Activated CD4-positive, alpha-beta T cell treated with anti-CD3 and anti-CD28 coated beads, Interleukin-2, amount 10 ng/mL, durations not matched to agents 7 days and 5 days (primary cell): ENCODE measurements around the gene CD180. TPM values are rescaled to one million over a fixed set of nuclear protein-coding genes. Genes with fewer than 3 reads are reported as not detected.

Experiments
- CTCF ChIA-PET: fragments of 350-600 bp; sonication (Branson Sonifier 250); formaldehyde crosslinking; loops from one replicate; lab custom pipeline; 2021; ENCODE audit warnings: antibody characterized with exemption; lab: Charles Lee
- POLR2A ChIA-PET: fragments of 350-600 bp; sonication (Branson Sonifier 250); formaldehyde crosslinking; loops from one replicate; lab custom pipeline; 2021; ENCODE audit warnings: antibody characterized with exemption; lab: Charles Lee
- DNase-seq: peaks from one replicate; pipeline ENCODE4 v3.0.0-alpha.2; 2020
- H3K27ac Mint-ChIP-seq: one replicate; pipeline ENCODE4 v1.8.0; 2021; ENCODE audit warnings: mild to moderate bottlenecking, moderate library complexity, mixed read lengths
- H3K27me3 Mint-ChIP-seq: one replicate; pipeline ENCODE4 v1.8.0; 2021; ENCODE audit warnings: mixed read lengths
- H3K36me3 Mint-ChIP-seq: one replicate; pipeline ENCODE4 v1.8.0; 2021; ENCODE audit warnings: low read depth, mixed read lengths
- H3K4me1 Mint-ChIP-seq: one replicate; pipeline ENCODE4 v1.8.0; 2021; ENCODE audit warnings: mixed read lengths
- H3K4me3 Mint-ChIP-seq: one replicate; pipeline ENCODE4 v1.8.0; 2021; ENCODE audit warnings: mild to moderate bottlenecking, moderate library complexity, mixed read lengths
- H3K9me3 Mint-ChIP-seq: one replicate; pipeline ENCODE4 v1.8.0; 2021; ENCODE audit warnings: mixed read lengths
- total RNA-seq, 2 experiments: library from RNA; stranded (reverse); gene quantifications; one replicate each; pipeline ENCODE4 v1.2.3, GENCODE V29; 2021

The CD180 gene
- total RNA-seq, 2 experiments from 2014 or later, result 0.17 TPM

- POLR2A ChIA-PET, result no interaction called here
- Mint-ChIP-seq H3K36me3 (peaks cover 8% of the 10 kb centered on the region), H3K9me3 (peaks cover 9% of the 10 kb centered on the region), H3K4me3 (no peak overlapping the region), H3K27me3 (no peaks in the 10 kb centered on the region), H3K27ac (no peak overlapping the region), H3K4me1 (peaks cover 6% of the 10 kb centered on the region)
- CTCF ChIA-PET, result interaction anchor here (2.3 kb wide), 1 partner anchor 11 kb away, joined by 10 read pairs; no protein-coding TSS in a partner anchor
- DNase-seq, result no peak
Measured at GRCh38 chr5:67233075-67233474, 36.5 kb upstream of the CD180 start.

- CTCF ChIA-PET, result interaction anchor here (0.7 to 3.2 kb wide), 4 partner anchors 9 to 23 kb away, joined by 3 to 10 read pairs (median 5); no protein-coding TSS in a partner anchor
- no peak for DNase-seq
- no peaks in the 10 kb centered on the region for H3K27me3 Mint-ChIP-seq
- POLR2A ChIA-PET, result no interaction called here
- peaks cover 12% of the 10 kb centered on the region for H3K9me3 Mint-ChIP-seq
- no peak overlapping the region for H3K27ac Mint-ChIP-seq
- peaks cover 17% of the 10 kb centered on the region for H3K36me3 Mint-ChIP-seq
- peaks cover 45% of the 10 kb centered on the region for H3K4me1 Mint-ChIP-seq
- H3K4me3 Mint-ChIP-seq, result no peak overlapping the region
Measured at GRCh38 chr5:67223211-67223610, 26.6 kb upstream of the CD180 start.

- ChIA-PET POLR2A (interaction anchor here (0.8 to 1.1 kb wide), 2 partner anchors 56 to 1626 kb away, joined by 3 read pairs; no protein-coding TSS in a partner anchor), CTCF (interaction anchor here (0.7 to 3.2 kb wide), 8 partner anchors 8 to 915 kb away, joined by 3 to 11 read pairs (median 4); no protein-coding TSS in a partner anchor)
- no peak for DNase-seq
- peak overlapping the region; percentile 57 for H3K4me3 Mint-ChIP-seq
- H3K36me3 Mint-ChIP-seq, result peaks cover 24% of the 10 kb centered on the region
- H3K27me3 Mint-ChIP-seq, result no peaks in the 10 kb centered on the region
- peak overlapping the region; percentile 97 for H3K27ac Mint-ChIP-seq
- H3K9me3 Mint-ChIP-seq, result peaks cover 12% of the 10 kb centered on the region
- peaks cover 53% of the 10 kb centered on the region for H3K4me1 Mint-ChIP-seq
Measured at GRCh38 chr5:67222243-67223025, 25.8 kb upstream of the CD180 start.

GRCh38 chr5:67221487-67222242, 25.1 kb upstream of the CD180 start:
- DNase-seq, result peak; percentile 76
- peak overlapping the region; percentile 97 for H3K27ac Mint-ChIP-seq
- no peaks in the 10 kb centered on the region for H3K27me3 Mint-ChIP-seq
- peak overlapping the region; percentile 57 for H3K4me3 Mint-ChIP-seq
- peaks cover 61% of the 10 kb centered on the region for H3K4me1 Mint-ChIP-seq
- ChIA-PET CTCF (interaction anchor here (0.7 to 3.2 kb wide), 12 partner anchors 7 to 914 kb away, joined by 3 to 11 read pairs (median 4); no protein-coding TSS in a partner anchor), POLR2A (interaction anchor here (0.8 to 1.1 kb wide), 2 partner anchors 55 to 1627 kb away, joined by 3 read pairs; no protein-coding TSS in a partner anchor)
- peaks cover 11% of the 10 kb centered on the region for H3K9me3 Mint-ChIP-seq
- peaks cover 30% of the 10 kb centered on the region for H3K36me3 Mint-ChIP-seq

- POLR2A ChIA-PET, result interaction anchor here (0.5 to 1.8 kb wide), 2 partner anchors 10 to 636 kb away, joined by 5 read pairs; no protein-coding TSS in a partner anchor
- no peaks in the 10 kb centered on the region for H3K27me3 Mint-ChIP-seq
- H3K4me3 Mint-ChIP-seq, result peak overlapping the region; percentile 62
- peaks cover 46% of the 10 kb centered on the region for H3K36me3 Mint-ChIP-seq
- CTCF ChIA-PET, result interaction anchor here (1.0 to 24.7 kb wide), 3 partner anchors 13 to 53 kb away, joined by 3 to 350 read pairs (median 4); no protein-coding TSS in a partner anchor
- no peak for DNase-seq
- H3K4me1 Mint-ChIP-seq, result peaks cover 75% of the 10 kb centered on the region
- peaks cover 10% of the 10 kb centered on the region for H3K9me3 Mint-ChIP-seq
- H3K27ac Mint-ChIP-seq, result peak overlapping the region; percentile 99
Measured at GRCh38 chr5:67216564-67216963, 20.0 kb upstream of the CD180 start.

- H3K4me3 Mint-ChIP-seq, result peak overlapping the region; percentile 62
- peaks cover 71% of the 10 kb centered on the region for H3K4me1 Mint-ChIP-seq
- H3K27me3 Mint-ChIP-seq, result no peaks in the 10 kb centered on the region
- CTCF ChIA-PET, result interaction anchor here (0.8 to 24.7 kb wide), 4 partner anchors 9 to 53 kb away, joined by 3 to 350 read pairs (median 4); no protein-coding TSS in a partner anchor
- peak overlapping the region; percentile 99 for H3K27ac Mint-ChIP-seq
- POLR2A ChIA-PET, result interaction anchor here (0.5 to 1.8 kb wide), 2 partner anchors 9 to 635 kb away, joined by 5 read pairs; no protein-coding TSS in a partner anchor
- H3K9me3 Mint-ChIP-seq, result peaks cover 10% of the 10 kb centered on the region
- peaks cover 46% of the 10 kb centered on the region for H3K36me3 Mint-ChIP-seq
- DNase-seq, result peak; percentile 86
Measured at GRCh38 chr5:67215519-67216471, 19.2 kb upstream of the CD180 start.

- H3K27me3 Mint-ChIP-seq, result no peaks in the 10 kb centered on the region
- no peak for DNase-seq
- CTCF ChIA-PET, result interaction anchor here (0.7 to 24.7 kb wide), 4 partner anchors 7 to 225 kb away, joined by 3 to 350 read pairs (median 5); no protein-coding TSS in a partner anchor
- peaks cover 70% of the 10 kb centered on the region for H3K4me1 Mint-ChIP-seq
- H3K4me3 Mint-ChIP-seq, result no peak overlapping the region
- H3K36me3 Mint-ChIP-seq, result peaks cover 42% of the 10 kb centered on the region
- POLR2A ChIA-PET, result interaction anchor here (1.8 kb wide), 1 partner anchor 8 kb away, joined by 5 read pairs; no protein-coding TSS in a partner anchor
- H3K9me3 Mint-ChIP-seq, result peaks cover 8% of the 10 kb centered on the region
- H3K27ac Mint-ChIP-seq, result peak overlapping the region; percentile 99
Measured at GRCh38 chr5:67214707-67215447, 18.3 kb upstream of the CD180 start.

- H3K27ac Mint-ChIP-seq, result peak overlapping the region; percentile 84
- no peaks in the 10 kb centered on the region for H3K27me3 Mint-ChIP-seq
- CTCF ChIA-PET, result interaction anchor here (0.9 to 24.7 kb wide), 3 partner anchors 8 to 373 kb away, joined by 3 to 350 read pairs (median 6); no protein-coding TSS in a partner anchor
- peaks cover 4% of the 10 kb centered on the region for H3K9me3 Mint-ChIP-seq
- no peak overlapping the region for H3K4me3 Mint-ChIP-seq
- DNase-seq, result no peak
- H3K36me3 Mint-ChIP-seq, result peaks cover 36% of the 10 kb centered on the region
- POLR2A ChIA-PET, result no interaction called here
- peaks cover 73% of the 10 kb centered on the region for H3K4me1 Mint-ChIP-seq
Measured at GRCh38 chr5:67214036-67214435, 17.4 kb upstream of the CD180 start.

GRCh38 chr5:67211926-67212325, 15.3 kb upstream of the CD180 start:
- H3K4me1 Mint-ChIP-seq, result peaks cover 76% of the 10 kb centered on the region
- H3K4me3 Mint-ChIP-seq, result no peak overlapping the region
- CTCF ChIA-PET, result interaction anchor here (1.8 to 24.7 kb wide), 2 partner anchors 9 to 49 kb away, joined by 11 to 350 read pairs; no protein-coding TSS in a partner anchor
- peaks cover 25% of the 10 kb centered on the region for H3K36me3 Mint-ChIP-seq
- no peaks in the 10 kb centered on the region for H3K27me3 Mint-ChIP-seq
- H3K9me3 Mint-ChIP-seq, result peaks cover 4% of the 10 kb centered on the region
- POLR2A ChIA-PET, result interaction anchor here (0.7 kb wide), 1 partner anchor 324 kb away, joined by 3 read pairs; no protein-coding TSS in a partner anchor
- H3K27ac Mint-ChIP-seq, result no peak overlapping the region
- DNase-seq, result no peak

- Mint-ChIP-seq H3K36me3 (peaks cover 29% of the 10 kb centered on the region), H3K4me1 (peaks cover 76% of the 10 kb centered on the region)
- POLR2A ChIA-PET, result no interaction called here
Measured at GRCh38 chr5:67209141-67209771, 12.7 kb upstream of the CD180 start.

More at GRCh38 chr5:67209141-67209771, 12.7 kb upstream of the CD180 start:
- CTCF ChIA-PET, result interaction anchor here (0.6 to 24.7 kb wide), 12 partner anchors 9 to 1007 kb away, joined by 3 to 350 read pairs (median 4); partner anchors contain the start of gene PIK3R1
- Mint-ChIP-seq H3K27ac (peak overlapping the region; percentile 80), H3K27me3 (no peaks in the 10 kb centered on the region), H3K4me3 (no peak overlapping the region), H3K9me3 (peaks cover 8% of the 10 kb centered on the region)
- DNase-seq, result peak; percentile 83
